Upper lobe of left lung (tissue), 6 donors: Measurements from ENCODE around the gene PFDN1. TPM values are rescaled to one million over a fixed set of nuclear protein-coding genes. Genes with fewer than 3 reads are reported as not detected.

ENCODE experiments used
- ATAC-seq, 2 donors: fragments of 200-7000 bp; cut with Tn5 transposase; one replicate each; pipeline ENCODE4 v1.9.1; 2022; ENCODE audit warnings: mild to moderate bottlenecking in 2 of 2, moderate library complexity in 2 of 2; ENCODE audit not compliant: low FRiP score in 2 of 2
- DNase-seq, 2 donors: peaks; one replicate each; pipeline ENCODE4 v3.0.0-alpha.2; 2019 to 2020
- H3K27ac ChIP-seq, 4 donors: fragments of 200-600 bp; sonication (generic); one replicate each; pipeline ENCODE4 v1.5.1; 2016 to 2019
- H3K27me3 ChIP-seq, 4 donors: fragments of 200-600 bp; sonication (generic); one replicate each; pipeline ENCODE4 v1.5.1; 2017 to 2019
- H3K36me3 ChIP-seq, 4 donors: fragments of 200-600 bp; sonication (generic); one replicate each; pipeline ENCODE4 v1.5.1; 2016 to 2019
- H3K4me1 ChIP-seq, 4 donors: fragments of 200-600 bp; sonication (generic); one replicate each; pipeline ENCODE4 v1.5.1; 2018 to 2019
- H3K4me3 ChIP-seq, 4 donors: fragments of 200-600 bp; sonication (generic); one replicate each; pipeline ENCODE4 v1.5.1; 2017 to 2019; ENCODE audit warnings: mild to moderate bottlenecking in 2 of 4, moderate library complexity in 1 of 4
- H3K9me3 ChIP-seq, 4 donors: fragments of 200-600 bp; sonication (generic); one replicate each; pipeline ENCODE4 v1.5.1; 2018 to 2019
- EP300 ChIP-seq, 4 donors: sonication (generic); formaldehyde crosslinking; IDR thresholded peaks; one replicate each; pipeline ENCODE4 v1.5.1; 2017; ENCODE audit warnings: antibody characterized with exemption in 4 of 4, control low read depth in 2 of 4
- POLR2A ChIP-seq, 4 donors: fragments of 450-650 bp; IDR thresholded peaks; one replicate each; pipeline ENCODE4 v1.5.1; 2016 to 2017; ENCODE audit warnings: antibody characterized with exemption in 4 of 4, mild to moderate bottlenecking in 2 of 4
- POLR2AphosphoS5 ChIP-seq, 2 donors: sonication (generic); formaldehyde crosslinking; IDR thresholded peaks; one replicate each; pipeline ENCODE4 v1.5.1; 2017; ENCODE audit warnings: antibody characterized with exemption in 2 of 2
- WGBS, 2 donors: methylation state at CpG; one replicate each; pipeline ENCODE4 v1.1.5; 2017 to 2018; 5-methylcytosine and 5-hydroxymethylcytosine counted together
- total RNA-seq, 6 donors: library from RNA; depleted of rRNA in 4 of 6; stranded (reverse); fragments of >200 nt in 4 of 6; gene quantifications; one replicate each; pipeline versions ENCODE4 v1.1.0 to v1.2.1, GENCODE V29; 2016 to 2021
- TF ChIP-seq, protein P1 (sequence below), 6 experiments: fragments of 450-650 bp in 4 of 6; fragments of 200-600 bp in 2 of 6; sonication (generic) in 2 of 6; IDR thresholded peaks; one replicate each; pipeline ENCODE4 v1.5.1; 2016 to 2019; ENCODE audit warnings: antibody characterized with exemption in 6 of 6
- donor health status: DM: no; HTN: no; CAD: no; lungs with moderate emphysema.
- donor health status: DM: no; HTN: yes; CAD: no; lungs with severe emphysema.

The PFDN1 gene, protein sequence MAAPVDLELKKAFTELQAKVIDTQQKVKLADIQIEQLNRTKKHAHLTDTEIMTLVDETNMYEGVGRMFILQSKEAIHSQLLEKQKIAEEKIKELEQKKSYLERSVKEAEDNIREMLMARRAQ
- total RNA-seq = 100 to 1,000 TPM in 2 of 6 donors, 10 to 100 TPM in 4; 44.7 to 128 (median 87.7) TPM

DNA sequence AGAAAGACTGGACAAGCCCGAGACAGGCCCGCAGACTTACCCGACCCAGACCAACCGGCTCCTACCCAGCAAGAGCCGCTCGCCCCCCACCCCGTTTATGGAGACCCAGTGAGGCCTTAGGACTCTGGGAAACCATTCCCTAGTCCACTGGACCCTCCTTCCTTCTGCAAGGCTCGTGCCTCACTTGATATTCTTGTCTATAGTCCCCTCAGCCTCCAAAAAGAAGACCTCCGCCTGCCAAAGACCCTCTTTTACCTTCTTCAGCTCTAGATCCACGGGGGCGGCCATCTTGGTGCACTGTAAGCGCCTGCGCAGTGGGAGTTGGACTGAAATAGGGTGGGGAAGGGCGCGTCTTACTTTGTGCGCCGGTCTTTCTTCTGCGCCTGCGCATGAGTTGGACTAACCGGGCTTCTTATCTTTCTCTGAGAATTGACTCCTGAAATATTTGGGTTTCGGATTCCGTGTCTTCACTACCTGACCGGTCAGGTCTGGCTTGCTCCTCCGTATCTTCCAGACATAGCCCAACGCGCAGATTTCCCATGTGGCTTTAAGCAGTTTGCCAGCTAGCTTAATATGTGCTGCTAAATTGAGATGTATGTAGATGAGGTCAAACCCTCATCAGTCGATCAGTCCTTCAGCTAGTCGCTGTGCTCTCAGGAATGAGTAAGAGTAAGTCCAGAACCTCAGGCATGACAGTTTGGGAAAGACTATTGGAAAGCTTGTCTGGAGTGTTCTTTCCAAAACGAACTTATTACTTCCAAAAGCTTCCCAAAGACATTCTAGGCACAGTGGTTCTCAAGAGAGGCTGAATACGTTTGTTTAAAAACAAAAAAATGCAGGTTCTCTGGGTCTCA, at the start of gene PFDN1:
Gene PFDN1, minus strand, starts transcription at position 316 of the 854 bp plus-strand sequence. Its CDS starts 28 bp downstream, at position 288.
- H3K27me3 ChIP-seq = no peaks in the 10 kb centered on the region
- peak in 1 of 2 donors; percentile 70 for TF ChIP-seq POLR2AphosphoS5 (IDR thresholded peaks at IDR 0.05)
- peak in 2 of 4 donors; percentile 51 to 56 for TF ChIP-seq POLR2A (IDR thresholded peaks at IDR 0.05)
- TF ChIP-seq, protein P1, sequence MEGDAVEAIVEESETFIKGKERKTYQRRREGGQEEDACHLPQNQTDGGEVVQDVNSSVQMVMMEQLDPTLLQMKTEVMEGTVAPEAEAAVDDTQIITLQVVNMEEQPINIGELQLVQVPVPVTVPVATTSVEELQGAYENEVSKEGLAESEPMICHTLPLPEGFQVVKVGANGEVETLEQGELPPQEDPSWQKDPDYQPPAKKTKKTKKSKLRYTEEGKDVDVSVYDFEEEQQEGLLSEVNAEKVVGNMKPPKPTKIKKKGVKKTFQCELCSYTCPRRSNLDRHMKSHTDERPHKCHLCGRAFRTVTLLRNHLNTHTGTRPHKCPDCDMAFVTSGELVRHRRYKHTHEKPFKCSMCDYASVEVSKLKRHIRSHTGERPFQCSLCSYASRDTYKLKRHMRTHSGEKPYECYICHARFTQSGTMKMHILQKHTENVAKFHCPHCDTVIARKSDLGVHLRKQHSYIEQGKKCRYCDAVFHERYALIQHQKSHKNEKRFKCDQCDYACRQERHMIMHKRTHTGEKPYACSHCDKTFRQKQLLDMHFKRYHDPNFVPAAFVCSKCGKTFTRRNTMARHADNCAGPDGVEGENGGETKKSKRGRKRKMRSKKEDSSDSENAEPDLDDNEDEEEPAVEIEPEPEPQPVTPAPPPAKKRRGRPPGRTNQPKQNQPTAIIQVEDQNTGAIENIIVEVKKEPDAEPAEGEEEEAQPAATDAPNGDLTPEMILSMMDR (IDR thresholded peaks at IDR 0.05) = no peak
- peak within 1 kb of the TSS; percentile 55 to 89 (median 67) for H3K4me3 ChIP-seq
- peak within 1 kb of the TSS; percentile 84 to 90 (median 86) for H3K27ac ChIP-seq
- peak; percentile 32 to 96 for DNase-seq
- ATAC-seq = peak; percentile 97 to 98
- peaks cover 0 to 17% (median 2%) of the 10 kb centered on the region in 4 donors for H3K36me3 ChIP-seq
- WGBS, 2 donors = 0 to 2% methylated on average over 30 of the region's 30 CpGs
- H3K9me3 ChIP-seq = no peaks in the 10 kb centered on the region
- H3K4me1 ChIP-seq = peaks cover 13 to 50% (median 20%) of the 10 kb centered on the region in 4 donors

DNA sequence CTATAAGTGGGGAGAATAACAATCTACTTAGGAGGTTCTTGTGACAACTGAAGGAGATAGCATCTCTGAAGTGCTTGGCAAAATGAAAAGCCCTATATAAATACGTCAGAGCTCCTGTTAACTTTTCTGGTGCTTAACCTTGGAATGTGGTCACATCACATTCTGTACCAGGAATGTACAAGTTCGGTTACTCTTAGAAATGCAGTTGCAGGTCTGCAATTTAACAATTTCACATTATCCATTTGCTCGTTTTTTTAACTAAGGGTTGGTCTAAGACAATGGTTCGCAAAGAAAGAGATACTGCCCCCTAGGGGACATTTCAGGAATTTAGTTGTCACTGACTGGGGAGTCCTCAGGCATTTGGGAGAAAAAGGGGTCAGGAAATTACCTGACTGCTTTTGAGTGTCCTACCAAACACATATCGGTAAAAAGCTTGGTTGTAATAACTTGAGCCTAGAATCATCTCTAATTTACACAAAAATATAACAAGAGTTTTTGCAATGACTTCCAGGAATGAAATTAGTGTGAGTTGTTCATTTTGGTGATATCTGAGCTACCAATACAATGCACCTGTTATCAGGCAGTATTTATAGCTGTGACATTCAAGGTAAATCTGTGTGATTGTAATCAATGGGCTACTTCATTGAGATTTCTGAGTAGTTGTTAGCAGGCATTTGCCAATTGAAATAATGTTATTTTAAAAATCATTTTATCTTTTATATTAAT, 48.9 kb upstream of the PFDN1 start:
- peak; percentile 56 to 80 for ATAC-seq
- H3K4me3 ChIP-seq = no peak overlapping the region
- WGBS, 2 donors = 3 to 5% methylated on average over 5 of the region's 5 CpGs

DNA sequence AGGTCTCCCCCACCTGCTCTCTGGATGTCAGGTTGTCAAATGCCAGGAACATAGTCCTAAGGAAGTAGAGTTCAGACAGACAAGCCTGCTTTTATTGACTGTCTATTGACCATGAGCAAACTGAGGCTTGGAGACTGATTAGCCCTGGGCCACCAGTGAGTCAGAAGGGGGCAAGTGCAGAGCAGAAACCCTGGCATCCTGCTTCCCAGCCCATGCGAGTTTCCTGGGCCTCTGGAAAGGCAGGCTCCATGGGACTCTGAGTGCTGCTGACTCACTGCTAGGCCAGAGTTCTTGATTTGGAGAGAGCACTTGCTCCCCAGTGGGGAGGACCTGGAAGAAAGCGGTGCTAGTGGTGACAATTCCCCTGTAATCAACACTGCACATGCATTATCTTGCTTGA, 46.3 kb upstream of the PFDN1 start:
- no peak overlapping the region for H3K27ac ChIP-seq
- 60 to 76% methylated on average over 2 of the region's 2 CpGs for WGBS, 2 donors
- ATAC-seq = no peak

More for the DNA sequence above, 48.9 kb upstream of the PFDN1 start:
- no peak overlapping the region for H3K27ac ChIP-seq
- H3K4me1 ChIP-seq = peaks cover 8 to 21% (median 10%) of the 10 kb centered on the region in 4 donors
- DNase-seq = no peak
- no peaks in the 10 kb centered on the region for H3K9me3 ChIP-seq
- H3K36me3 ChIP-seq = no peaks in the 10 kb centered on the region
- H3K27me3 ChIP-seq = no peaks in the 10 kb centered on the region
- TF ChIP-seq POLR2AphosphoS5 (IDR thresholded peaks at IDR 0.05) = no peak
- TF ChIP-seq, protein P1 (IDR thresholded peaks at IDR 0.05) = peak; percentile 85 to 94 (median 86)
- TF ChIP-seq EP300 (IDR thresholded peaks at IDR 0.05) = no peak
- no peak for TF ChIP-seq POLR2A (IDR thresholded peaks at IDR 0.05)

DNA sequence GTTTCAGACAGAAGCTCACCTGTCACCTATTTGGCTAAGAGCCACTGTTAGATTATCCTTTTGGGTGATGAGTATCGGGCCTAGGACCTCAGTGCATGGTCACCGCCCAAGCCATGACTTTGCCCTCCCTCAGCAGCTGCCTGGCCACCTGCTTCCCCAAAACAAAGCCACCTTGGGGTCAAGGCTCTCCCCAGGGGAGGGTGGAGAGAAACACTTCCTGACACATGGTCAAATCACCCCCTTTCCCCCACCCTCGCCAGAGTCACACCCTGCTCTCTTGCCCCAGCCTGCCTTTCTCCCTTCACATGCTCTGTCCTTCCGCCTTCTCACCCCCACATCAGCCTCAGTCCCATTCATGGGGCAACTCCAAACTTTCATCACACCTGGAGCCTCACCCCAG, 45.2 kb upstream of the PFDN1 start:
- no peak overlapping the region for H3K4me3 ChIP-seq

More for the DNA sequence above, 46.3 kb upstream of the PFDN1 start:
- Histone ChIP-seq H3K4me1 (peaks cover 23 to 34% (median 29%) of the 10 kb centered on the region in 4 donors), H3K36me3 (no peaks in the 10 kb centered on the region), H3K9me3 (no peaks in the 10 kb centered on the region), H3K4me3 (no peak overlapping the region), H3K27me3 (no peaks in the 10 kb centered on the region)
- no peak for DNase-seq
- TF ChIP-seq POLR2AphosphoS5 (IDR thresholded peaks at IDR 0.05) (no peak), EP300 (IDR thresholded peaks at IDR 0.05) (no peak), POLR2A (IDR thresholded peaks at IDR 0.05) (no peak)
- TF ChIP-seq, protein P1 (IDR thresholded peaks at IDR 0.05) = no peak

More for the DNA sequence above, 45.2 kb upstream of the PFDN1 start:
- DNase-seq (no peak), ATAC-seq (no peak)
- Histone ChIP-seq H3K36me3 (no peaks in the 10 kb centered on the region), H3K9me3 (no peaks in the 10 kb centered on the region), H3K27ac (peak overlapping the region in 1 of 4 donors; percentile 90), H3K27me3 (no peaks in the 10 kb centered on the region), H3K4me1 (peaks cover 33 to 46% (median 38%) of the 10 kb centered on the region in 4 donors)
- TF ChIP-seq POLR2AphosphoS5 (IDR thresholded peaks at IDR 0.05) = no peak
- no peak for TF ChIP-seq EP300 (IDR thresholded peaks at IDR 0.05)
- TF ChIP-seq POLR2A (IDR thresholded peaks at IDR 0.05) = no peak
- TF ChIP-seq, protein P1 (IDR thresholded peaks at IDR 0.05) = no peak
- 77 to 86% methylated on average over 4 of the region's 4 CpGs for WGBS, 2 donors
